SJSA1 (cell line): Measurements from ENCODE around the gene RAPGEF5. TPM values are rescaled to one million over a fixed set of nuclear protein-coding genes. Genes with fewer than 3 reads are reported as not detected.

Experiments used
- DNase-seq, 2 experiments: peaks; one replicate each; pipeline ENCODE4 v3.0.0-alpha.2; 2015 to 2020; ENCODE audit warnings: low spot score in 2 of 2, low read depth in 1 of 2
- H3K27ac ChIP-seq: fragments of 250-450 bp; sonication (Bioruptor Pico); 2 replicates; pipeline ENCODE4 v1.5.1; 2020; ENCODE audit warnings: mild to moderate bottlenecking, moderate library complexity
- H3K27me3 ChIP-seq: fragments of 250-450 bp; sonication (Bioruptor Pico); replicated peaks from 2 replicates; pipeline ENCODE4 v1.5.1; 2020; ENCODE audit warnings: mild to moderate bottlenecking, moderate library complexity
- H3K36me3 ChIP-seq: fragments of 250-450 bp; sonication (Bioruptor Pico); 2 replicates; pipeline ENCODE4 v1.5.1; 2020; ENCODE audit warnings: mild to moderate bottlenecking
- H3K4me1 ChIP-seq: fragments of 250-450 bp; sonication (Bioruptor Pico); replicated peaks from 2 replicates; pipeline ENCODE4 v1.6.1; 2021; ENCODE audit warnings: mild to moderate bottlenecking
- H3K4me3 ChIP-seq: fragments of 250-450 bp; sonication (Bioruptor Pico); 2 replicates; pipeline ENCODE4 v1.5.1; 2020; ENCODE audit warnings: mild to moderate bottlenecking
- H3K9me3 ChIP-seq: fragments of 250-450 bp; sonication (Bioruptor Pico); replicated peaks from 2 replicates; pipeline ENCODE4 v1.5.1; 2020; ENCODE audit warnings: mild to moderate bottlenecking
- total RNA-seq: library from RNA; depleted of rRNA; stranded (reverse); fragments of >200 nt; shearing (Covaris generic); gene quantifications from 2 replicates; pipeline ENCODE4 v1.2.3, GENCODE V29; 2014

The RAPGEF5 gene
- total RNA-seq, 1 experiment from 2014 or later, result 0.03 TPM

- H3K4me3 ChIP-seq, result no peak overlapping the region
- no peaks in the 10 kb centered on the region for H3K27me3 ChIP-seq
- no peaks in the 10 kb centered on the region; the same call in 1 of the 2 replicates for H3K9me3 ChIP-seq
Observed at GRCh38 chr7:22241805-22242390, 115.1 kb downstream of the RAPGEF5 start.

GRCh38 chr7:22240904-22241571, 115.9 kb downstream of the RAPGEF5 start:
- H3K4me3 ChIP-seq, result no peak overlapping the region
- H3K9me3 ChIP-seq, result no peaks in the 10 kb centered on the region; the same call in 1 of the 2 replicates
- DNase-seq, result no peak
- H3K27ac ChIP-seq, result no peak overlapping the region
- H3K27me3 ChIP-seq, result no peaks in the 10 kb centered on the region
- no peaks in the 10 kb centered on the region for H3K36me3 ChIP-seq
- no peaks in the 10 kb centered on the region for H3K4me1 ChIP-seq

More at GRCh38 chr7:22241805-22242390, 115.1 kb downstream of the RAPGEF5 start:
- Histone ChIP-seq H3K27ac (no peak overlapping the region), H3K36me3 (no peaks in the 10 kb centered on the region), H3K4me1 (no peaks in the 10 kb centered on the region)
- no peak for DNase-seq

- Histone ChIP-seq H3K27ac (no peak overlapping the region), H3K4me3 (no peak overlapping the region), H3K9me3 (no peaks in the 10 kb centered on the region), H3K4me1 (no peaks in the 10 kb centered on the region), H3K36me3 (no peaks in the 10 kb centered on the region), H3K27me3 (no peaks in the 10 kb centered on the region)
- no peak for DNase-seq
Observed at GRCh38 chr7:22238354-22239311, 118.3 kb downstream of the RAPGEF5 start.

DNA sequence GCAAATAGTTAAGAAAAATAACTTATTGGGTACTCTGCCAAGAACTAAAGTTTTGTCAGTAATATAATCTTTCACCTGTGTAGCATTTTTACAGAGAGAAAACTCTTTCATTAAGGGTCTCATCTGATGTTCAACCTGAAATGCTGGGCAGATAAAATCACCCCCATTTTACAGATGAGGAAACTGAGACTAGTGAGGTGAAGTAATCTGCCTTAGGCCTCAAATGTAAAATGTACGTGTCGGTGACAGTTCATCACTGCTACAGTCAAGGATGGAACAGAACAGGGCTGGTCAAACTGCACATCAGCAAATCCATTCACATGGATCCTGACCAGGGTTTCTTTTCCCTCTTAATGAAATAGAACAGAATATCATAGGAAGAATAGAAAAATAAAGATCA, 121.8 kb downstream of the RAPGEF5 start:
- H3K4me1 ChIP-seq, result no peaks in the 10 kb centered on the region
- no peak overlapping the region for H3K27ac ChIP-seq
- no peaks in the 10 kb centered on the region for H3K9me3 ChIP-seq
- no peak overlapping the region for H3K4me3 ChIP-seq
- no peaks in the 10 kb centered on the region for H3K36me3 ChIP-seq
- H3K27me3 ChIP-seq, result no peaks in the 10 kb centered on the region
- DNase-seq, result no peak

DNA sequence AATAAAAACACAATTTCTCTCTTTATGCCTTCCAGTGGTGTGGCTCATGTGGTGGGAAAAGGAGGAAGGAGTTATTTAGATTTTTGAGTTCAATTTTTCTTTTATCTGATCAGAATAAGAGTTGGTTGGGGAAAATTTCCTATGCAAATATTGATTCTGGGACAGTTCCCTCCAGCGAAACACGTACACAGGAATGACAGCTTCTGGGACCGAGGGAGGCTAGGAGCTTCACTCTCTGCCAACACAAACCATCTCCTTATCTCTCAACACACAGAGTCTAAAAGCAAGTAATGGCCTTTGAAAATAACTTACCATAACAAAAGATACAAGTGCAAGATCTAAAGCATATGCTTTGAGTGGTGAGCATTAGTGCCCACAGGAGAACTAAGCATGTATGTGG, 122.7 kb downstream of the RAPGEF5 start:
- H3K4me1 ChIP-seq, result no peaks in the 10 kb centered on the region
- no peak for DNase-seq
- H3K27me3 ChIP-seq, result no peaks in the 10 kb centered on the region; the same call in 1 of the 2 replicates
- H3K4me3 ChIP-seq, result no peak overlapping the region
- no peak overlapping the region for H3K27ac ChIP-seq
- no peaks in the 10 kb centered on the region for H3K9me3 ChIP-seq
- no peaks in the 10 kb centered on the region for H3K36me3 ChIP-seq

DNA sequence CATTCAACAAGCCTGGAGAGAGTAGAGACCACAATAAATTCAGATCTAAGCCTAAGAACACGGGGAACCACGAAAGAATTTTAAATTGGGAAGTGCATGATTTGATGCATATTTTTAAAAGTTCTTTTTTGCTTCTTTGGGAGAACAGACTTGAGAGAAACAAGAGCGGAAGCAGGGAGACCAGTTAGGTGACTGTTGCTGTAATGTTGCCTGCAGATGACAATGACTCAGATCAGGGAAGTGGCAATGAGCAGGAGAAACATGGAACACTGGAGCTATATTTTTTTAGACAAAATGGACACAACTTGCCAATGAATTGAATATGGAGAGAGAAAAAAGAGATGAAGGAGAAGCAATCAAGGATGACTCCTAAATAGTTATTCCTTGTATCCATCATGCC, 125.1 kb downstream of the RAPGEF5 start:
- Histone ChIP-seq H3K4me3 (no peak overlapping the region), H3K27me3 (no peaks in the 10 kb centered on the region; the same call in 1 of the 2 replicates), H3K9me3 (no peaks in the 10 kb centered on the region), H3K36me3 (no peaks in the 10 kb centered on the region), H3K27ac (no peak overlapping the region), H3K4me1 (no peaks in the 10 kb centered on the region)
- no peak for DNase-seq

GRCh38 chr7:22231141-22231540, 125.8 kb downstream of the RAPGEF5 start:
- Histone ChIP-seq H3K9me3 (no peaks in the 10 kb centered on the region), H3K4me1 (no peaks in the 10 kb centered on the region), H3K4me3 (no peak overlapping the region), H3K36me3 (no peaks in the 10 kb centered on the region), H3K27ac (no peak overlapping the region), H3K27me3 (no peaks in the 10 kb centered on the region; the same call in 1 of the 2 replicates)
- DNase-seq, result no peak

GRCh38 chr7:22230238-22230637, 126.7 kb downstream of the RAPGEF5 start:
- no peaks in the 10 kb centered on the region for H3K4me1 ChIP-seq
- H3K36me3 ChIP-seq, result no peaks in the 10 kb centered on the region
- no peak overlapping the region for H3K4me3 ChIP-seq
- H3K27me3 ChIP-seq, result no peaks in the 10 kb centered on the region; the same call in 1 of the 2 replicates
- no peak for DNase-seq
- no peak overlapping the region for H3K27ac ChIP-seq
- H3K9me3 ChIP-seq, result no peaks in the 10 kb centered on the region

DNA sequence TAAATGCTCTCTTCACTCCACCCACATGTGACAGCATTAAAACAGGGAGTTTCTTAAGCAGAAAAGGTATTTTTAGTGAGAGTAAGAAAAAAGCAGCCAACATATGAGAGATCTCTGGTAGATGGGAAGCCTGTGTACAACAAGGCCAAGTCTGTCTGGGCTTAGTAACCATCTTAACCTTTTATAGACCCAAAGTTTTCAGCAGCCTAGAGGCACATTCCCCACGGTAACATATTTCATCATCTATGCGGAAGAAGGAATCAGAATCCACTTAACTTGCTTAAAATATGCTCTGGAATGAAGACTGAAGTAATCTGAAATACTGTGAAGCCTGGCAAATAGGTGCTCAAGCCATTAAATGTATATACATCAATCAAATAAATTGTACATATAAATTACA, 127.8 kb downstream of the RAPGEF5 start:
- H3K27me3 ChIP-seq, result no peaks in the 10 kb centered on the region; the same call in 1 of the 2 replicates
- no peak for DNase-seq
- no peak overlapping the region for H3K4me3 ChIP-seq

GRCh38 chr7:22223807-22224206, 133.1 kb downstream of the RAPGEF5 start:
- Histone ChIP-seq H3K4me3 (no peak overlapping the region), H3K27ac (no peak overlapping the region), H3K9me3 (no peaks in the 10 kb centered on the region), H3K36me3 (no peaks in the 10 kb centered on the region), H3K4me1 (no peaks in the 10 kb centered on the region), H3K27me3 (0 out of 2 replicates have a peak, but pooled peaks cover 3% of the 10 kb centered on the region)
- no peak for DNase-seq

More for the DNA sequence above, 127.8 kb downstream of the RAPGEF5 start:
- H3K36me3 ChIP-seq, result no peaks in the 10 kb centered on the region
- H3K9me3 ChIP-seq, result no peaks in the 10 kb centered on the region
- H3K27ac ChIP-seq, result no peak overlapping the region
- H3K4me1 ChIP-seq, result no peaks in the 10 kb centered on the region

- Histone ChIP-seq H3K36me3 (no peaks in the 10 kb centered on the region), H3K27ac (no peak overlapping the region), H3K27me3 (0 out of 2 replicates have a peak, but pooled peaks cover 3% of the 10 kb centered on the region), H3K4me3 (no peak overlapping the region), H3K4me1 (no peaks in the 10 kb centered on the region), H3K9me3 (no peaks in the 10 kb centered on the region)
- no peak for DNase-seq
Observed at GRCh38 chr7:22220941-22221340, 136.0 kb downstream of the RAPGEF5 start.

- no peaks in the 10 kb centered on the region for H3K9me3 ChIP-seq
- H3K27me3 ChIP-seq, result 0 out of 2 replicates have a peak, but pooled peaks cover 3% of the 10 kb centered on the region
- no peak overlapping the region for H3K4me3 ChIP-seq
- no peaks in the 10 kb centered on the region for H3K4me1 ChIP-seq
- no peak overlapping the region for H3K27ac ChIP-seq
- no peak for DNase-seq
- H3K36me3 ChIP-seq, result no peaks in the 10 kb centered on the region
Observed at GRCh38 chr7:22219739-22220493, 137.0 kb downstream of the RAPGEF5 start.

DNA sequence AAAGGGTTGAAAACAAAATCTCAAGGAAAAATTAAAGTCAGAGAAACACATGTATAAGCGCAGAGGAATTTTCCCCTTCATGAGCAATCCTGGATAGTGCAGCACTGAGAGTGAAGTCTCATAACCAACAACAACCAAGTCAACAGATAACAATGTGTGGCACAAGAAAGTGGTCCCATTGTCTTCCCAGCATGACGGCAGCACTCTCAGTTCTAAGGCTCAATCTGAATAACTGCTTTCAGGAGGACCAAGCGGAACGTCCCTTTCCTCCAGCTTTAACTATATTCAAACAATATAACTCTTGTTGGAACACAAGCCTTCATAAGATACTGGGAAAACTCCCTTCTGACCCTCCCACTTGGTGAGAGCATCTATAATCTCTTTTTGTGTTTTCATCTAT, 137.9 kb downstream of the RAPGEF5 start:
- no peak overlapping the region for H3K4me3 ChIP-seq
- H3K36me3 ChIP-seq, result no peaks in the 10 kb centered on the region
- no peak overlapping the region for H3K27ac ChIP-seq
- 0 out of 2 replicates have a peak, but pooled peaks cover 3% of the 10 kb centered on the region for H3K27me3 ChIP-seq
- no peaks in the 10 kb centered on the region for H3K4me1 ChIP-seq
- no peaks in the 10 kb centered on the region for H3K9me3 ChIP-seq
- DNase-seq, result no peak
